NT2/D1 (cell line): ENCODE measurements around the gene PGA4.
"Not testable (repeated sequence)": the region's sequence is repeated elsewhere in the genome, so short reads cannot be mapped to it uniquely, and the experiment has no call there.

Experiments used
- SUZ12 ChIP-seq: IDR thresholded peaks from 2 replicates; pipeline ENCODE4 v1.6.1; 2011; ENCODE audit not compliant: insufficient read length, insufficient read depth; ENCODE audit errors: extremely low read depth
- YY1 ChIP-seq: IDR thresholded peaks from 2 replicates; pipeline ENCODE4 v1.6.1; 2011; ENCODE audit not compliant: insufficient read length, insufficient read depth
- ZNF274 ChIP-seq: IDR thresholded peaks from 2 replicates; pipeline ENCODE4 v1.6.1; 2011; ENCODE audit warnings: mild to moderate bottlenecking, low read depth, low read length

DNA sequence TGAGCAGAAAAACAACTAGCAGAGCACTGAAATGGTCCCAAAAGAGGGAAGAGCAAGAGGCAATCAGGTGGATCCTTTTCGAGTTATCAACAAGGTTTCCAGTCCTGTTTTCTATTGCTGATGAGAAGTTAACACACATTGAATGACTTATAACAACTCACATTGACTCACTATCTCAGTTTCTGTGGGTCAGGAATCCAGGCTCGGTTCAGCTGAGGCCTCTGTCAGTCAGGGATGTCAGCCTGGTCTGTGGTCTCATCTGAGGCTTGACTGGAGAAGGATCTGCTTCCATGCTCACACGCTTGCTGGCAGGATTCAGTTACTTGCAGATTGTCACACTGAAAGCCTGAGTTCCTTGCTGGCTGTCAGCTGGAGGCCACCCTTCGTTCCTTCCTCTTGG is 15.0 kb downstream of the PGA4 start:
- not testable (repeated sequence) for TF ChIP-seq ZNF274, YY1, SUZ12
